Kasumi-1 (cell line): ENCODE measurements around the gene SERPINF2.
"Not testable (repeated sequence)": the region's sequence is repeated elsewhere in the genome, so short reads cannot be mapped to it uniquely, and the experiment has no call there.

Experiments used
- DNase-seq, 2 experiments: peaks; one replicate each; lab custom pipeline; 2025; lab: John Stamatoyannopoulos, UW

SERPINF2 gene

DNA sequence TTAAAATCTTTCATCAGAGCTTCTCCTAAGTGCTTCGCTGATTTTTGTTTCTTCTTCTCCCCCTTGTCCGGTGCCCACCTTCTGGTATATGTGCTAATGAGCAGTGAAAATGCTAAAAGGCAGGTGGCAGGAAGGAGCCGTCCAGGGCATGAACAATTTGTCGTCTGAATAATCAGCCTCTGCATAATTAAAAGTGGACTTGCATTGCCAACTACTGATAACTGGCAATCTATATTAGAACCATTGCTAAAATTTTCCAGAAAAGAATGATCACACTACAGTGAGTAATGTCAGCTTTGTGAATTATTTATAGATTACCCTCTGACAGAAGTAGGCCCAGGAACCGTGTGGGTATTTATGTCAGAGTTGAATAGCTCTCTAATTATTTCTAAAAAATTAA is 47.3 kb downstream of the SERPINF2 start:
- no peak for DNase-seq

DNA sequence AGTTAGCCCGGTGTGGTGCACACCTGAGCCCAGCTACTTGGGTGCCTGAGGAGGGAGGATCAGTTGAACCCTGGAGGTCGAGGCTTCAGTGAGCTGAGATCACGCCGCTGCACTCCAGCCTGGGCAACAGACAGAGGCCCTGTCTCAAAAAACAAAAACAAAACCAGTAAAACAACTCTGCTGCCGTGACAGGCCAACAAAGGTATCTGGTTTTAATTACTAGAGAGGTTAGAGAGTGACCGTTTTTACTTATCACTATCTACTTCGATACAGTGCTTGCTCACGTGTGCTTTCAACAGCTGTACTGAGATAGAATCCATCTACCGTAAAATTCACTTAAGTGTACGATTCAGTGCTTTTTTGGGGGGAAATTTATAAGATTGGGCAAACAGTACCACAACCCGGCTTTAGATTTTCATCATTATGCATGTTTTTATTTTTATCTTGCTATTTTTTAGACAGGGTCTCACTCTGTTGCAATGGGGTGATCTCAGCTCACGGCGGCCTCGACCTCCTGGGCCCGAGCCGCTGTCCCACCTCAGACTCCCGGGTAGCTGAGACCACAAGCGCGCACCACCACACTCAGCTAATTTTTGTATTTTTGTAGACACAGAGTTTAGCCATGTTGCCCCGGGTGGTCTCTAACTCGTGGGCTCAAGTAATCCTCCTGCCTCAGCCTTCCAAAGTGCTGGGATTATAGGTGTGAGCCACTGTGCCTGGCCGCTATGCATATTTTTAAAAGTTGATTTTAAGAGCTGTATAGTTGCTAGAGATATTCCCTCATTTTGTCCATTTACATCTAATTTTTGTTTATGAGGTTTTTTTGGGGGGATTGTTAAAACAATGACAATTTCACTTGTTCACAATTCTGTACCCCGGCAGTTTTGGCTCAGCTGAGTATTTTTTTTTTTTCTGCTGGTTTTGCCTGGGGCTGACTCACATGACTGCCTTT is 50.1 kb downstream of the SERPINF2 start:
- DNase-seq, result no peak

DNA sequence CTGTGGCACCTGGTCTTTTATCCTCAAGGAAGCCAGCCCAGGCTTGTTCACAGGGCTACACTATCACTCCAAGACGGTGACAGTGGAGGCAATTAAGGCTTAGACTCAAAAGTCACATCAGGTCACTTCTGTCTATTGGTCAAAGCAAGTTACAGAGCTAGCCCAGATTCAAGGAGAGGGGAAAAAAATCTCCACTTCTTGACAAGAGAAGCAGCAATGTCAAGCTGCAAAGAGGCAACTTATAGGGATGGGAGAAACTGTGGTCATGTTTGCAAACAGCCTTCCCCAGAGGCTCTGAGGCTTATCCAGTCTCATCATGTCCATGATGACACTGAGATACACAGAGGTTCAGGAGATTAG is 50.8 kb downstream of the SERPINF2 start:
- no peak for DNase-seq

DNA sequence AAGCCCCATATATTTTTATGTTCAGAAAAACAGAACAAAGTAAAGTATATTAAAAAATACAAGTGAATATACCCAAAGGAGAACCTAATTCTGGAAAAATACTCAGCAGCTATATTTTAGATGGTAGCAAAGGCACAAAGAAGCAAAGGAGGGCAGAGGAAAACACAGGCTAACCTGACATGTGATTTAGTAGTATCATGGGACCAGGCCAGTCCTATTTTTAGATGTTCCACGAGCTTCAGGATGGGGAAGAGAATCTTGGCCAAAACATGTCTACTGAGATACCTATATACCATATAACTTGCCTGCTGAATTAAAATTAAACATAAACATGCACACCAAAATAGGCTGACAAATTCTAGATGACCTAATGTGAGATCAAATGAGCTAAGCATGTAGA is 54.1 kb downstream of the SERPINF2 start:
- DNase-seq, result no peak

DNA sequence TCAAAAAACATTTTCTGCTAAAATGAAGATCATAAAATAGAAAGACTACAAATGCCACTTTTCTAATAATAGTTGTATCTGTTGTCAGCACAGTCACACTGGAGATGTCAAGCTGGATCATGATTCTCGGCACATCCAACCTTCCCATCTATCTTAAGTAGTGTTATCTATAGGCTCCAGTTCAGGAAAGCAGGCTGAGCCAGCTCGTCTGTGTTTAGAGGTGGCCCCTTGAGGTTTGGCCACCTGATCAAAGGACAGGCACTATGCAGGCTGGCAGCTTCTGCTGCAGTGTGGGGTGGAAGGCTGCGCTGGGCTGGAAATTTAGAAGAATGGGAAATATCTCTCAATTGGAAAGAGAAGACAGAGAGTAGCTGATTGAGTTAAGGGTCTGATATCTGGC is 54.7 kb downstream of the SERPINF2 start:
- DNase-seq, result no peak

DNA sequence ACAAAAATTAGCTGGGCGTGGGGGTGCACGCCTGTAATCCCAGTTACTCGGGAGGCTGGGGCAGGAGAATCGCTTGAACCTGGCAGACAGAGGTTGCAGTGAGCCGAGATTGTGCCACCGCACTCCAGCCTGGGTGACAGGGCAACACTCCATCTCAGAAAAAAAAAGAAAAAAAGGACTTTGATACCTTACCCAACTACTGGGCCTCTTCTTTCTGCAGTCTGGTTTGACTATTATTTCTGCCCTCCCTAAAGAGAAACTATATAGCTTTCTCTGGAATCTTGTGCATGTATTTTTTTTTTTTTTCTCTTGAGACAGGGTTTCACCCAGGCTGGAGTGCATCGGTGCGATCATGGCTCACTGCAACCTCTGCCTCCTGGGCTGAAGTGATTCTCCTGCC is 55.2 kb downstream of the SERPINF2 start:
- not testable (repeated sequence) for DNase-seq

DNA sequence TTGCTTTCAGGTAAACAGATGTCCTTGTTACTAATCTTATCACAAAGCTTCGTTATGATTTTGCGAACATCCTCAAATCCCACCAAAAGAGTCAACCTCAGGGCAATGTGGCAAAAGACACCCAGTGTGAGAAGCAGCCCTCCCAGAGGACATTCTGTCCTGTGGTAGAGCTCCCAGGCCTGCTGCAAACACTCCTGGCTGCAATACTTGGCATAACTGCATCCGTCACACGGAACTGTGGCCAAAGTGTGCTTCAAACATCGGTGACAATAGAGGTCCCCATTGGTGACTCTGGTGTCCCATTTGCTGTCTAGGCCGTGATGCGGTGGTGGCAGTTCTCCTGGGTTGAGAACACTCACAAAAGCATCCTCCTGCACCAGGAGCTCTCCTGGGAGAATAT is 57.6 kb downstream of the SERPINF2 start:
- DNase-seq, result no peak

DNA sequence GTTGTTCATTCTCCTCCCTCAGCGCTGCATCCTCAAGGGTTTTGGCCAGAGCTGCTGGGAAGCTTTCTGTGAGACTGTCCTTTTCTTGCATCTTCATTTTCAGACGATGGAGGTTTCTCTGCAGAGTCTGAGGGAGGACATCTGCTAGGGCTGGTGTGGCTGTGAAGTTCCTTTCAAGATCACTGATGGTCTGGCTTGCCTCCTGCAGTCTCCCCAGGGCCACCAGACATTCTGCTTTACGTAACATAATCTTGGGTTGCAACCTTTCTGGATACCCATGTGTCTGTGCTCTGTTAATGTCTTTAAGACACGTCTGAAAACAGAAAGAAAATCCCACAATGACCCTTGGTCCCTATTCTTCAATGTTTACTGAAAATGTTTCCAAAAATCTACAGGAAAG is 58.0 kb downstream of the SERPINF2 start:
- no peak for DNase-seq

DNA sequence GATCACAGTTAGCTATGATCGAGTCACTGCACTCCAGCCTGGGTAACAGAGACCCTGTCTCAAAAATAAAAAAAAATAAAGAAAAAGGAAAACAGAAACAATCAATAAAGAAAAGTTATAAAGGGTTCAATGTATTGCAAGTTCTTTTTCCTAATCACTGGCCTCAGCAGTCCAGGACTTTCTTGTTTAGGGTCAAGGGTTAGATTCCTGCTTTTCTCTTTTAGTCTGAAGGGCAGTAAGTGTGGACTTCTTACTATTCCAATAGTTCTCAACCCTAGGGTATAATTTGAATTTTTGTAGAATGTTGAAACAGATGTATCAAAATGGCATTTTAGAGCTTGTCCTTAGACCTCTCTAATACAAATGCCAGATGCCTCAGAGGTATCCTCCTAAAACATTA is 59.8 kb downstream of the SERPINF2 start:
- no peak for DNase-seq

DNA sequence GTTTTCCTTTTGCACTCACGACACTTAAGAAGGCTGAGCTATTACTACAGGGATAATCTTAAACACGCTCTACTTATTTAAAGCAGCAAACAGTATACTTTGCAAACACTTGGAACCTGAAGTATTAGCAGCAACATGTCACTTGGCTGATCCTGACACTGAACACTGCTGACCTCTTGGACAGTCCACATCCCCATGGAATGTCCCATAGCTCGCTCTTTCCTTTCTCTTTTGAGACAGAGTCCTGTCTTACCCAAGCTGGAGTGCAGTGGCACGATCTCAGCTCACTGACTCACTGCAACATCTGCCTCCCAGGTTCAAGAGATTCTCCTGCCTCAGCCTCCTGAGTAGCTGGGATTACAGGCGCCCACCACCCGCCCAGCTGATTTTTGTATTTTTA is 60.6 kb downstream of the SERPINF2 start:
- DNase-seq, result no peak
